HAP-1 (cell line): ENCODE measurements around the gene VWA8.
"Not testable (repeated sequence)": the region's sequence is repeated elsewhere in the genome, so short reads cannot be mapped to it uniquely, and the experiment has no call there.

Experiments used
- DNase-seq, 2 experiments: peaks; one replicate each; pipeline ENCODE4 v3.0.0-alpha.2; 2016 to 2020; ENCODE audit warnings: low spot score in 2 of 2
- H3K27me3 ChIP-seq: fragments of 250-450 bp; sonication (Bioruptor Pico); 2 replicates; pipeline ENCODE4 v1.5.1; 2020; ENCODE audit warnings: low read depth, mild to moderate bottlenecking, moderate library complexity
- H3K36me3 ChIP-seq: fragments of 250-450 bp; sonication (Bioruptor Pico); replicated peaks from 2 replicates; pipeline ENCODE4 v1.5.1; 2020; ENCODE audit warnings: mild to moderate bottlenecking
- H3K4me1 ChIP-seq: fragments of 250-450 bp; sonication (Bioruptor Pico); 2 replicates; pipeline ENCODE4 v1.5.1; 2020; ENCODE audit warnings: mild to moderate bottlenecking
- H3K4me3 ChIP-seq: fragments of 250-450 bp; sonication (Bioruptor Pico); 2 replicates; pipeline ENCODE4 v1.5.1; 2020; ENCODE audit warnings: mild to moderate bottlenecking, moderate library complexity
- H3K9me3 ChIP-seq: fragments of 250-450 bp; sonication (Bioruptor Pico); 2 replicates; pipeline ENCODE4 v1.5.1; 2020; ENCODE audit warnings: mild to moderate bottlenecking, moderate library complexity
- in situ Hi-C: fragments of 300-500 bp; cut with MboI; formaldehyde crosslinking; loops from 3 replicates; pipeline ENCODE4 v1.14.3; 2020; ENCODE audit warnings: low sequenced_read_pairs, inconsistent platforms, mixed read lengths

VWA8 gene

GRCh38 chr13:41905600-41906254, 55.2 kb downstream of the VWA8 start:
- Histone ChIP-seq H3K9me3 (no peaks in the 10 kb centered on the region), H3K4me3 (no peak overlapping the region), H3K27me3 (no peaks in the 10 kb centered on the region), H3K36me3 (peaks cover 6% of the 10 kb centered on the region; the same call in 1 of the 2 replicates), H3K4me1 (no peaks in the 10 kb centered on the region; the same call in 1 of the 2 replicates)
- peak in 1 of 2 experiments; percentile 72 for DNase-seq
- in situ Hi-C loops, result no loop called here

DNA sequence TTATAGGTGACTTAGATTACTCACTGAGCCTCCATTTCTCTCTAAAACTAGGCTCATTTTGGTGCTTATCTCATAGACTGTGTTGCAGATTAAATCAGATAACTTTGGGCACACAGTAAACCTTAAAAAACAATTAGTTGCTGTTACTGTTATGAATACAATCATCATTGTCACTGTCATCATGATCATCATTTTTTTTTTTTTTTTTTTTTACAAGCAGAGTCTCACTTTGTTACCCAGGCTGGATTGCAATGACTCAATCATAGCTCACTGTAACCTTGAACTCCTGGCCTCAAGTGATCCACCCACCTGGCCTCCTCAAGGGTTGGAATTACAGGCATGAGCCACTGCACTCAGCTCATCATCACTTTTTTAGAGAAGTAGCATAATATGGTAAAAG, 60.0 kb downstream of the VWA8 start:
- in situ Hi-C loops, result no loop called here
- Histone ChIP-seq H3K4me1 (no peaks in the 10 kb centered on the region; the same call in 1 of the 2 replicates), H3K4me3 (no peak overlapping the region), H3K36me3 (no peaks in the 10 kb centered on the region; the same call in 1 of the 2 replicates), H3K9me3 (no peaks in the 10 kb centered on the region), H3K27me3 (no peaks in the 10 kb centered on the region)
- no peak for DNase-seq

- H3K36me3 ChIP-seq, H3K4me3 ChIP-seq, in situ Hi-C loops, H3K9me3 ChIP-seq, H3K27me3 ChIP-seq, H3K4me1 ChIP-seq, DNase-seq: not testable (repeated sequence)
These were observed 62.5 kb downstream of the VWA8 start for GRCh38 chr13:41898411-41898810.

- no peaks in the 10 kb centered on the region for H3K27me3 ChIP-seq
- H3K4me1 ChIP-seq, result no peaks in the 10 kb centered on the region
- in situ Hi-C loops, result no loop called here
- no peak for DNase-seq
- no peak overlapping the region for H3K4me3 ChIP-seq
- no peaks in the 10 kb centered on the region for H3K9me3 ChIP-seq
- no peaks in the 10 kb centered on the region for H3K36me3 ChIP-seq
These were observed 63.8 kb downstream of the VWA8 start for GRCh38 chr13:41897126-41897525.

DNA sequence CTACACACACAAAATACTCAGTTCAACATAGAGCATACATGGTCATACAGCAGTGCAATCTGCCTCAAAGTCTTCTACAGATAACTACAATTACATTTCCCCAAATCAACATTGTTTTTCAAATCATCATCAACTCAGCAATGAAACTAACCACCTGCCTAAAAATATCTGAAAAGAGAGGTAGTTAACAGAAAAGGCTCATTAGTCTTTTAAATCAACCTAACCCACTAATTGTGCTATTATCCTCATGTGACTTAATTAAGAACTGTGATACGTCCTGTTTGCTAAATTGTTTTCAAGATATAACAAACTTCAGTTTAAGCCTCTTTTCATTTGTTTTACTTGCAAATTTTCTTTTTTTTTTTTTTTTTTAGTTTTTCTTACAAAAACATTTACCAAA, 65.4 kb downstream of the VWA8 start:
- Histone ChIP-seq H3K4me1 (no peaks in the 10 kb centered on the region), H3K27me3 (no peaks in the 10 kb centered on the region), H3K9me3 (no peaks in the 10 kb centered on the region), H3K4me3 (no peak overlapping the region), H3K36me3 (peaks cover 3% of the 10 kb centered on the region; the same call in 1 of the 2 replicates)
- no peak for DNase-seq
- in situ Hi-C loops, result no loop called here

- in situ Hi-C loops, result no loop called here
- Histone ChIP-seq H3K27me3 (no peaks in the 10 kb centered on the region), H3K4me1 (no peaks in the 10 kb centered on the region), H3K36me3 (peaks cover 9% of the 10 kb centered on the region; the same call in 1 of the 2 replicates), H3K9me3 (no peaks in the 10 kb centered on the region), H3K4me3 (no peak overlapping the region)
- DNase-seq, result no peak
These were observed 69.8 kb downstream of the VWA8 start for GRCh38 chr13:41891119-41891518.

DNA sequence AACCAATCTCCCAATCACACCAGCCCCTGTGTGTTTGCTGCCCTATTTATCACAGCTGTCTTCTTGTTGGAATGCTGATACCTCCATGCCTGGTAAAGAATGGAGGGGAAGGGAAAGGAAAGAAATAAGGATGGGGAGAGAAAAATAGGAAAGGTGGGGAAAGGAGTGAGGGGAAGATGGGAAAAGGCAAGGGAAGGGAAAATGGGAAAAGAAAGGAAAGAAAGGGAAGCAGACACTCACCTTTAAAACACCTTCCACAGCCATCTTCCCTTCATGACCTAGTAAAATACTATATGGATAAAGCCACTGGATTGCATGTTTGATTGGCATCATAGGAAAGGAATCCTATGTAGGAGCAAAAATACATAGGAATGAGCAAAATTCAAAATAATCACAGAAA, 77.8 kb downstream of the VWA8 start:
- Histone ChIP-seq H3K27me3 (no peaks in the 10 kb centered on the region), H3K36me3 (peaks cover 37% of the 10 kb centered on the region)
- in situ Hi-C loops, result no loop called here

GRCh38 chr13:41881890-41882289, 79.0 kb downstream of the VWA8 start:
- peaks cover 36% of the 10 kb centered on the region for H3K36me3 ChIP-seq
- H3K4me3 ChIP-seq, in situ Hi-C loops, DNase-seq, H3K27me3 ChIP-seq, H3K9me3 ChIP-seq, H3K4me1 ChIP-seq: not testable (repeated sequence)

More for the DNA sequence above, 77.8 kb downstream of the VWA8 start:
- no peak overlapping the region for H3K4me3 ChIP-seq
- H3K9me3 ChIP-seq, result no peaks in the 10 kb centered on the region
- no peak for DNase-seq
- no peaks in the 10 kb centered on the region for H3K4me1 ChIP-seq

DNA sequence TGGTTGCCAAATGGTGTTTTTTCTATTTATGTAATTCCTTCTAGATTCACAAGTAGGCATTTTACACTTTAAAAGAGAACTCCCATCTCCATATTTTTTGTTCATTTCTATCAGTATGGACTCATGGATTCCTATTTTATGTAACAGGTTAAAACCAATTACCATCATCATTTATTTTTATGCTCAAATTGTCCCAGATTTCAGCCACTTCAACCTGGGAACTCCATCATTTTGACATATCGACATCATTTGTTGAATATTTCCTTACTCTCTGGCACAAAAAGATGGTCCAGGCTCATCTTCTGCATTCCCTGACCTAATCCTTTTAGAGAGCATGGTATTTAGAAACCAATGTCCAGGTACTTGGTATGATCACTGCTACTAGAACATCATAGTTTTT, 79.9 kb downstream of the VWA8 start:
- in situ Hi-C loops, result no loop called here
- Histone ChIP-seq H3K4me1 (no peaks in the 10 kb centered on the region), H3K9me3 (no peaks in the 10 kb centered on the region), H3K4me3 (no peak overlapping the region), H3K27me3 (no peaks in the 10 kb centered on the region), H3K36me3 (peaks cover 32% of the 10 kb centered on the region)
- no peak for DNase-seq

DNA sequence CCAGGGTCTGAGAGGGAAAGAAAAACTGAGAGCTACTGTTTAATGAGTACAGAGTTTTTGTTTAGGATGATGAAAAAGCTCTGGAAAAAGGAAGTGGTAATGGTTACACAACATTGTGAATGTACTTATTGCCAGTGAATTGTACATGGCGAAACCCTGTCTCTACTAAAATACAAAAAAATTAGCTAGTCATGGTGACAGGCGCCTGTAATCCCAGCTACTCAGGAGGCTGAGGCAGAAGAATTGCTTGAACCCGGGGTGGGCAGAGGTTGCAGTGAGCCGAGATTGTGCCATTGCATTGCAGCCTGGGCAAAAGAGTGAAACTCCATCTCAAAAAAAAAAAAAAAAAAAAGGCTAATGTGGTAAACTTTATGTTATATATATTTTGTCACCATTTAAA, 96.3 kb downstream of the VWA8 start:
- no peak for DNase-seq
- Histone ChIP-seq H3K4me1 (no peaks in the 10 kb centered on the region; the same call in 1 of the 2 replicates), H3K36me3 (peaks cover 28% of the 10 kb centered on the region), H3K27me3 (no peaks in the 10 kb centered on the region), H3K9me3 (no peaks in the 10 kb centered on the region), H3K4me3 (no peak overlapping the region)
- in situ Hi-C loops, result no loop called here

DNA sequence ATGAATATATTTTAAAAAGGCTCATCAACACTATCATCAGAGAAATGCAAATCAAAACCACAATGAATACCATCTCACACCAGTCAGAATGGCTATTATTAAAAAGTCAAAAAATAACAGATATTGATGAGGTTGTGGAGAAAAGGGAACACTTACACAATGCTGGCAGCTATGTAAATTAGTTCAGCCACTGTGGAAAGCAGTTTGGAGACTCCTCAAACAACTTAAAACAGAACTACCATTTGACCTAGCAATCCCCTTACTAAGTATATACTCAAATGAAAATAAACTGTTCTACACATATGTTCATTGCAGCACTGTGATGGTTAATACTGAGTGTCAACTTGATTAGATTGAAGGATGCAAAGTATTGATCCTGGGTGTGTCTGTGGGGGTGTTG, 98.2 kb downstream of the VWA8 start:
- in situ Hi-C loops, H3K4me1 ChIP-seq, DNase-seq, H3K9me3 ChIP-seq, H3K27me3 ChIP-seq, H3K4me3 ChIP-seq: not testable (repeated sequence)
- H3K36me3 ChIP-seq, result peaks cover 27% of the 10 kb centered on the region

GRCh38 chr13:41859565-41859964, 101.3 kb downstream of the VWA8 start:
- in situ Hi-C loops, result no loop called here
- Histone ChIP-seq H3K9me3 (no peaks in the 10 kb centered on the region), H3K4me3 (no peak overlapping the region), H3K27me3 (no peaks in the 10 kb centered on the region), H3K4me1 (no peaks in the 10 kb centered on the region; the same call in 1 of the 2 replicates), H3K36me3 (peaks cover 17% of the 10 kb centered on the region)
- no peak for DNase-seq

GRCh38 chr13:41858780-41859179, 102.1 kb downstream of the VWA8 start:
- peaks cover 16% of the 10 kb centered on the region for H3K36me3 ChIP-seq
- no peaks in the 10 kb centered on the region; the same call in 1 of the 2 replicates for H3K4me1 ChIP-seq
- in situ Hi-C loops, result no loop called here
- no peak overlapping the region for H3K4me3 ChIP-seq
- H3K9me3 ChIP-seq, result no peaks in the 10 kb centered on the region
- H3K27me3 ChIP-seq, result no peaks in the 10 kb centered on the region
- no peak for DNase-seq

GRCh38 chr13:41854758-41855157, 106.2 kb downstream of the VWA8 start:
- in situ Hi-C loops, result no loop called here
- Histone ChIP-seq H3K36me3 (peaks cover 10% of the 10 kb centered on the region), H3K4me1 (no peaks in the 10 kb centered on the region), H3K4me3 (no peak overlapping the region), H3K27me3 (no peaks in the 10 kb centered on the region), H3K9me3 (no peaks in the 10 kb centered on the region)
- DNase-seq, result no peak

DNA sequence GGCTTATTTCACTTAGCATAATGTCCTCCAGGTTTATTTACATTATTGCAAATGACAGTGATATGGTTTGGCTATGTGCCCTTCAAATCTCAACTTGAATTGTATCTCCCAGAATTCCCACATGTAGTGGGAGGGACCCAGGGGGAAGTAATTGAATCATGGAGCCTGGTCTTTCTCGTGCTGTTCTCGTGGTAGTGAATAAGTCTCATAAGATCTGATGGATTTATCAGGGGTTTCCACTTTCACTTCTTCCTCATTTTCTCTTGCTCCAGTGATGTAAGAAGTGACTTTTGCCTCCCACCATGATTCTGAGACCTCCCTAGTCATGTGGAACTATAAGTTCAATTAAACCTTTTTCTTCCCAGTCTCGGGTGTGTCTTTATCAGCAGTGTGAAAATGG, 109.6 kb downstream of the VWA8 start:
- DNase-seq, result no peak
- Histone ChIP-seq H3K9me3 (no peaks in the 10 kb centered on the region), H3K27me3 (no peaks in the 10 kb centered on the region), H3K4me3 (no peak overlapping the region), H3K4me1 (no peaks in the 10 kb centered on the region), H3K36me3 (peaks cover 5% of the 10 kb centered on the region)
- in situ Hi-C loops, result no loop called here
